ENCODE results near the gene MARK3.

The MARK3 gene

GRCh38 chr14:103380719-103381377, 4.4 kb upstream of the MARK3 start:
- peaks cover 0 to 2% of the 10 kb centered on the region in 2 donors for H3K27me3 ChIP-seq
- intact Hi-C loops (cut with DNase I; ENCODE audit: low total_unique reads) = no loop called here
- no peak overlapping the region for H3K4me3 ChIP-seq
- DNase-seq = no peak
- H3K36me3 ChIP-seq = no peaks in the 10 kb centered on the region
- no peak overlapping the region for H3K27ac ChIP-seq
- H3K4me1 ChIP-seq = peaks cover 0 to 10% (median 7%) of the 10 kb centered on the region in 4 donors
- no peak for TF ChIP-seq CTCF (IDR thresholded peaks at IDR 0.05)
- no peaks in the 10 kb centered on the region for H3K9me3 ChIP-seq

GRCh38 chr14:103382376-103382775, 2.8 kb upstream of the MARK3 start:
- no peak for TF ChIP-seq CTCF (IDR thresholded peaks at IDR 0.05)
- H3K9me3 ChIP-seq = no peaks in the 10 kb centered on the region
- H3K27me3 ChIP-seq = no peaks in the 10 kb centered on the region
- H3K4me1 ChIP-seq = peaks cover 0 to 15% (median 9%) of the 10 kb centered on the region in 4 donors
- H3K36me3 ChIP-seq = no peaks in the 10 kb centered on the region
- H3K4me3 ChIP-seq = no peak overlapping the region
- intact Hi-C loops (cut with DNase I; ENCODE audit: low total_unique reads) = no loop called here
- DNase-seq = no peak
- no peak overlapping the region for H3K27ac ChIP-seq

- peaks cover 0 to 33% (median 27%) of the 10 kb centered on the region in 4 donors for H3K4me1 ChIP-seq
- H3K9me3 ChIP-seq = no peaks in the 10 kb centered on the region
- no peaks in the 10 kb centered on the region for H3K27me3 ChIP-seq
- H3K4me3 ChIP-seq = peak overlapping the region; percentile 77 to 84
- TF ChIP-seq CTCF (IDR thresholded peaks at IDR 0.05) = no peak
- peak overlapping the region; percentile 93 to 97 for H3K27ac ChIP-seq
- H3K36me3 ChIP-seq = no peaks in the 10 kb centered on the region
- no peak for DNase-seq
- intact Hi-C loops (cut with DNase I; ENCODE audit: low total_unique reads) = loop anchor here (2.0 to 5.0 kb wide), 2 partner anchors 52 to 1622 kb away; partner anchors contain the start of gene PPP2R5C
Observed at GRCh38 chr14:103384450-103385151, 614 bp upstream of the MARK3 start.

GRCh38 chr14:103385929-103386712, 906 bp downstream of the MARK3 start:
- Histone ChIP-seq H3K9me3 (no peaks in the 10 kb centered on the region), H3K27me3 (no peaks in the 10 kb centered on the region), H3K27ac (peak overlapping the region; percentile 93 to 97), H3K36me3 (no peaks in the 10 kb centered on the region), H3K4me1 (peaks cover 0 to 40% (median 33%) of the 10 kb centered on the region in 4 donors), H3K4me3 (peak overlapping the region; percentile 77 to 84)
- TF ChIP-seq CTCF (IDR thresholded peaks at IDR 0.05) = no peak
- intact Hi-C loops (cut with DNase I; ENCODE audit: low total_unique reads) = loop anchor here (2.0 to 5.0 kb wide), 2 partner anchors 53 to 1624 kb away; partner anchors contain the start of gene PPP2R5C
- peak in 1 of 2 donors; percentile 71 for DNase-seq

- intact Hi-C loops (cut with DNase I; ENCODE audit: low total_unique reads) = loop anchor here (5.0 kb wide), 1 partner anchor 1625 kb away; the partner anchor contains the start of gene PPP2R5C
- DNase-seq = no peak
Observed at GRCh38 chr14:103386713-103387329, 1.6 kb downstream of the MARK3 start.

More at GRCh38 chr14:103386713-103387329, 1.6 kb downstream of the MARK3 start:
- H3K27me3 ChIP-seq = no peaks in the 10 kb centered on the region
- H3K9me3 ChIP-seq = no peaks in the 10 kb centered on the region
- H3K36me3 ChIP-seq = no peaks in the 10 kb centered on the region
- peak overlapping the region; percentile 93 to 97 for H3K27ac ChIP-seq
- peak overlapping the region; percentile 77 to 84 for H3K4me3 ChIP-seq
- no peak for TF ChIP-seq CTCF (IDR thresholded peaks at IDR 0.05)
- peaks cover 0 to 45% (median 34%) of the 10 kb centered on the region in 4 donors for H3K4me1 ChIP-seq
